Body of pancreas (tissue), 4 donors: ENCODE results near the gene WDR27.

Source experiments
- CTCF ChIP-seq, 7 experiments: fragments of 450-650 bp in 4 of 7; fragments of 200-600 bp in 3 of 7; sonication (generic) in 3 of 7; IDR thresholded peaks; one replicate each; pipeline ENCODE4 v1.5.1; 2016 to 2019; ENCODE audit warnings: antibody characterized with exemption in 7 of 7
- POLR2A ChIP-seq, 3 donors: fragments of 450-650 bp; IDR thresholded peaks; one replicate each; pipeline ENCODE4 v1.6.1; 2016; ENCODE audit warnings: antibody characterized with exemption in 3 of 3, mild to moderate bottlenecking in 2 of 3

GRCh38 chr6:169677096-169677495 lies 24.7 kb downstream of the WDR27 start:
- TF ChIP-seq POLR2A (IDR thresholded peaks at IDR 0.05) = no peak
- TF ChIP-seq CTCF (IDR thresholded peaks at IDR 0.05) = no peak
